ENCODE measurements around the gene MTOR.

DNA sequence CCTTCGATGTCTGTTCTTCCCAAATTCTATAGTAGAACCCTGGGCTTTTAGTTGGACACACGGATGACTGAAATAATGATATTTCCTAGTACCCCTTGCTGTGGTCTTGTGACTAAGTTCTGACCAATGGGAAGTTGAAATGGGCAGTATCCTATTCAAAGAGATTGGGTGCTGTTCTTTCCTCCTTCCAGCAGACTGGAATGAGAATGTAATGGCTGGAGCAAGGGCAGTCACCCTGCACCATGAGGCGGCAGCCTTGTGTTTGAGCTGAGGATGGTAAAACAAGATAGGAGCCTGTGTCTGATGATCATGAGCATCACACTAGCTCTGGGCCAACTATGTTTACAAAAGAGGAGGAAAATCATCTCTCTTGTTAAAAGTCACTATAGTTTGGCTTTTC, 197.4 kb downstream of the MTOR start:
- TF ChIP-seq POLR2AphosphoS5 (IDR thresholded peaks at IDR 0.05) (no peak), EP300 (IDR thresholded peaks at IDR 0.05) (no peak)
